BLaER1 treated with 17β-estradiol and CSF1 and Interleukin-3, amounts not matched to agents 10 nM and 100 nM (cell line): ENCODE results near the gene DCX.
"Not testable (repeated sequence)": the region's sequence is repeated elsewhere in the genome, so short reads cannot be mapped to it uniquely, and the experiment has no call there.

Experiments
- H3K27ac ChIP-seq, 11 experiments: shearing (Covaris generic); formaldehyde crosslinking; 2 replicates each; pipeline ENCODE4 v1.8.1; 2022
- H3K27me3 ChIP-seq, 11 experiments: shearing (Covaris generic); formaldehyde crosslinking; 2 replicates each; pipeline ENCODE4 v1.8.1; 2022
- H3K36me3 ChIP-seq, 11 experiments: shearing (Covaris generic); formaldehyde crosslinking; 2 replicates each; pipeline ENCODE4 v1.8.1; 2022
- H3K4me1 ChIP-seq, 10 experiments: shearing (Covaris generic); formaldehyde crosslinking; 2 replicates each; pipeline ENCODE4 v1.8.1; 2022
- H3K4me2 ChIP-seq, 11 experiments: shearing (Covaris generic); formaldehyde crosslinking; 2 replicates each; pipeline ENCODE4 v1.8.1; 2022
- H3K4me3 ChIP-seq, 10 experiments: shearing (Covaris generic); formaldehyde crosslinking; 2 replicates each; pipeline ENCODE4 v1.8.1; 2022
- H3K9ac ChIP-seq, 11 experiments: shearing (Covaris generic); formaldehyde crosslinking; 2 replicates each; pipeline ENCODE4 v1.8.1; 2022
- H3K9me3 ChIP-seq, 11 experiments: shearing (Covaris generic); formaldehyde crosslinking; replicated peaks in 1 of 11; 2 replicates each; pipeline ENCODE4 v1.8.1; 2022
- H4K20me1 ChIP-seq, 11 experiments: shearing (Covaris generic); formaldehyde crosslinking; 2 replicates each; pipeline ENCODE4 v1.8.1; 2022
- Cebpa-rat ChIP-seq, 11 experiments: shearing (Covaris generic); IDR thresholded peaks; 2 replicates each; pipeline ENCODE4 v1.8.1; 2022

The DCX gene

GRCh38 chrX:111360839-111361238, 51.2 kb downstream of the DCX start:
- no peak overlapping the region for H3K9ac ChIP-seq
- H3K9me3 ChIP-seq, result peaks cover 0 to 19% (median 0%) of the 10 kb centered on the region in 11 experiments; a peak in 2 of 22 replicates
- H3K4me3 ChIP-seq, result no peak overlapping the region
- no peaks in the 10 kb centered on the region for H4K20me1 ChIP-seq
- H3K27ac ChIP-seq, result no peak overlapping the region
- no peaks in the 10 kb centered on the region for H3K36me3 ChIP-seq
- peaks cover 89 to 99% (median 93%) of the 10 kb centered on the region in 11 experiments for H3K27me3 ChIP-seq
- no peak for TF ChIP-seq Cebpa-rat (IDR thresholded peaks at IDR 0.05)
- H3K4me2 ChIP-seq, result no peak overlapping the region
- H3K4me1 ChIP-seq, result no peaks in the 10 kb centered on the region

GRCh38 chrX:111355523-111356115, 56.4 kb downstream of the DCX start:
- Histone ChIP-seq H4K20me1 (no peaks in the 10 kb centered on the region; a peak in 1 of 22 replicates), H3K9me3 (peaks cover 0 to 20% (median 0%) of the 10 kb centered on the region in 11 experiments; a peak in 2 of 22 replicates)
- TF ChIP-seq Cebpa-rat (IDR thresholded peaks at IDR 0.05), result no peak

DNA sequence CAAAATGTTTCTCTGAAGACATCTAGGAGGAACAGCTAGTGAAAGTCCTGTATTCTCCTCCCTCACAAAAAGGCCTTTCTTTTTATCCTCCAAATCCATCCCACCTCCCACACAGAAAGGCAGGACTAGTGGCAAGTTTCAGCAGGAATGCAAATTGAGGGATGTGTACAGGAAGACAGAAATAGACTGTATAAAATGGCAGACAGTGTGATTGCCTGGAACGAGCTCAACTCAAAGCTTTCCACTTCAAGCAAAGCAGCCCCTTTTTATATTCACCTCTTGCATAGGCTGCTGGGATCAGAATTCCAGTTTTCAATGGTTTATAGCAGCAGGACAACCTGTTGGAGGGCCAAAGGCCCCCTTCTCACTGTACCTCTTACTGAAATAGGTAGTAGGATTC, 57.5 kb downstream of the DCX start:
- Histone ChIP-seq H3K4me3 (no peak overlapping the region), H3K36me3 (no peaks in the 10 kb centered on the region), H4K20me1 (no peaks in the 10 kb centered on the region; a peak in 1 of 22 replicates), H3K9me3 (peaks cover 0 to 20% (median 0%) of the 10 kb centered on the region in 11 experiments; a peak in 2 of 22 replicates), H3K4me1 (no peaks in the 10 kb centered on the region), H3K4me2 (no peak overlapping the region), H3K9ac (no peak overlapping the region), H3K27ac (no peak overlapping the region), H3K27me3 (peaks cover 89 to 100% (median 98%) of the 10 kb centered on the region in 11 experiments)
- no peak for TF ChIP-seq Cebpa-rat (IDR thresholded peaks at IDR 0.05)

More at GRCh38 chrX:111355523-111356115, 56.4 kb downstream of the DCX start:
- Histone ChIP-seq H3K4me3 (no peak overlapping the region), H3K27ac (no peak overlapping the region), H3K4me2 (no peak overlapping the region), H3K9ac (no peak overlapping the region), H3K27me3 (peaks cover 89 to 100% (median 97%) of the 10 kb centered on the region in 11 experiments), H3K36me3 (no peaks in the 10 kb centered on the region), H3K4me1 (no peaks in the 10 kb centered on the region)

DNA sequence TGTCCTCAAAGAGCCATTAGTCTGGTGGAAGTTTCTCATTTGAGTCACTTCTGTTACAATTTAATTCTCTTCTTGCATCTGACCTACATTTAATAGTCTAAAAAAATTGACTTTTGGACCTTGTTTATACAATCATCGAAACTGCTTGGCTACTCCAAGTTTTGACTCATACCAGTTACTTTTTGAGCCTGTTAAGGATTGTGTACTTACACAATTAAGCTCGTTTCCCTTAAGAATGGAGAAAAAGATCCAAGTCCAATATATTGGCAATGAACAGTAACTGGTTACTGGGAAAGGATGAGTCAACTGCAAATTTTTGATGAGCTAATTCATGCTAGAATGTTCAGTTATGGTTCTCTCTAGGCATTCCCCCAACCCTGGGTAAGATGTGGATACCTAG, 58.2 kb downstream of the DCX start:
- TF ChIP-seq Cebpa-rat (IDR thresholded peaks at IDR 0.05), result no peak
- no peak overlapping the region for H3K9ac ChIP-seq
- no peaks in the 10 kb centered on the region for H3K4me1 ChIP-seq
- no peak overlapping the region for H3K27ac ChIP-seq
- peaks cover 0 to 20% (median 0%) of the 10 kb centered on the region in 11 experiments; a peak in 2 of 22 replicates for H3K9me3 ChIP-seq
- no peaks in the 10 kb centered on the region for H3K36me3 ChIP-seq
- H3K27me3 ChIP-seq, result peaks cover 90 to 100% (median 99%) of the 10 kb centered on the region in 11 experiments
- no peak overlapping the region for H3K4me2 ChIP-seq
- no peak overlapping the region for H3K4me3 ChIP-seq
- no peaks in the 10 kb centered on the region; a peak in 2 of 22 replicates for H4K20me1 ChIP-seq

GRCh38 chrX:111352424-111352823, 59.6 kb downstream of the DCX start:
- Histone ChIP-seq H3K4me3 (no peak overlapping the region), H3K27ac (no peak overlapping the region), H3K4me2 (no peak overlapping the region), H3K36me3 (no peaks in the 10 kb centered on the region), H3K9me3 (peaks cover 0 to 16% (median 0%) of the 10 kb centered on the region in 11 experiments; a peak in 3 of 22 replicates), H3K27me3 (peaks cover 86 to 100% (median 100%) of the 10 kb centered on the region in 11 experiments), H3K9ac (no peak overlapping the region), H3K4me1 (no peaks in the 10 kb centered on the region), H4K20me1 (no peaks in the 10 kb centered on the region; a peak in 3 of 22 replicates)
- TF ChIP-seq Cebpa-rat (IDR thresholded peaks at IDR 0.05), result no peak

DNA sequence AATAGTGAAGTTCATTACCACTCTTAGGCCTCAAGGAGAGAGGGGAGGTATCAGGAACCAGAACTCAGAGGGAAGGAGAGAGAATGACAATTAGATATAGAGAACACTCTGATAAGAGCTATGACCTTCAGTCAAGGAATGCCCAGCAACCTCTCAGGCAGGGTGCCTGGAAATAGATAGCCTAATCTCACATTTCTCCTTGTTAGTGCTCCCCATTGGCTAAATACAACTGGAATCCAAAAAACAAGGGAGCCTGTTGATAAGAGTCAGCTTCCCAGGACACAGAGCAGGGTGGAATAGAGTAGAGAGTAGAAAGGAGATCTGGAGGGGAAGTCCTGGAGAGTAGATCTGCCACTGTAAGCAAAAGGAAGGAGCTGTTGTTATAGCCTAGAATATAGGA, 62.1 kb downstream of the DCX start:
- H3K4me3 ChIP-seq, result no peak overlapping the region
- TF ChIP-seq Cebpa-rat (IDR thresholded peaks at IDR 0.05), result no peak
- no peaks in the 10 kb centered on the region for H3K4me1 ChIP-seq
- no peak overlapping the region for H3K9ac ChIP-seq
- no peaks in the 10 kb centered on the region for H3K36me3 ChIP-seq
- peaks cover 0 to 9% (median 5%) of the 10 kb centered on the region in 11 experiments; a peak in 9 of 22 replicates for H3K9me3 ChIP-seq
- H3K4me2 ChIP-seq, result no peak overlapping the region
- no peak overlapping the region for H3K27ac ChIP-seq
- peaks cover 67 to 99% (median 94%) of the 10 kb centered on the region in 11 experiments for H3K27me3 ChIP-seq
- H4K20me1 ChIP-seq, result no peaks in the 10 kb centered on the region; a peak in 3 of 22 replicates

DNA sequence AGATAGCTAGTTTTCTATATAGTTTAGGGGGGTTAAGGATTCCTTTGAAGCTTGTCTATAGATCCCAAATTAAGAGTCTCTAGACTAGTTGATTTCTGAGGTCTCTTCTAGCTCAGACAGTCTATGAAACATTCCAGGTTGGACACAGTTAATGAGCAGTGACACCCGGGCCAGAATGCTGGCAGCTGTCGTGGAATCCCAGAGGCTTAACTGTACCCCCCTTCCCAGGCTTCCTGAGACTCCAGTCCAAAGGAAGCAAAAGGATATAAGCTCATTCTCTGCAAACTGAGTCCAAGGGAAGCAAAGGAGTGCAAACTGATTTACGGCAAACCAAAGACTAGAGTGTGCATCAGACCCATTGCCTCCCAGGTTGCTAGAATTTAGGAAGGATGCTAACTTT, 62.9 kb downstream of the DCX start:
- H3K4me3 ChIP-seq, result no peak overlapping the region
- no peak for TF ChIP-seq Cebpa-rat (IDR thresholded peaks at IDR 0.05)
- no peaks in the 10 kb centered on the region for H3K4me1 ChIP-seq

DNA sequence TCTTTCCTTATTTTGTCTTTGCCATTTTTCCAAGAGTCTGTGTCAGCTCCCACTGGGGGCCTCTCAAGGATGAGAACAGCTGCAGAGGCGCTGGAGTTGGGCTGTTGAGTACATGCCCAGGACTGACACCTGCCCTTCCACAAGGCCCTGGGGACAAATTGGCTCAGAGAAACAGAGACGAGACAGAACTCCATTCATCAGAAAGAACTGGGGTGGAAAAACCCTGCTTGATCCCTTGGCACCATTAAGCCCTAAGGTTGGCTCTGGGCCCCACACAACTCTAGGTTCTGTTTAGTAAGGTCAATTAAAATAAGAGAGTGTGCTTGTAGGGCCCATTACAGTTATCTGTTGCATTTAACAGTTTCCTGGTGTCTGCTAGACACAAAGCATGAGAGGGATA, 63.6 kb downstream of the DCX start:
- Histone ChIP-seq H3K36me3 (no peaks in the 10 kb centered on the region), H3K4me3 (no peak overlapping the region), H3K9me3 (peaks cover 0 to 9% (median 5%) of the 10 kb centered on the region in 11 experiments; a peak in 9 of 22 replicates), H3K27ac (no peak overlapping the region), H4K20me1 (no peaks in the 10 kb centered on the region; a peak in 3 of 22 replicates), H3K27me3 (peaks cover 63 to 99% (median 94%) of the 10 kb centered on the region in 11 experiments), H3K9ac (no peak overlapping the region), H3K4me2 (no peak overlapping the region), H3K4me1 (no peaks in the 10 kb centered on the region)
- no peak for TF ChIP-seq Cebpa-rat (IDR thresholded peaks at IDR 0.05)

More for the DNA sequence above, 62.9 kb downstream of the DCX start:
- no peaks in the 10 kb centered on the region; a peak in 3 of 22 replicates for H4K20me1 ChIP-seq
- no peak overlapping the region for H3K27ac ChIP-seq
- peaks cover 0 to 9% (median 5%) of the 10 kb centered on the region in 11 experiments; a peak in 9 of 22 replicates for H3K9me3 ChIP-seq
- H3K9ac ChIP-seq, result no peak overlapping the region
- H3K27me3 ChIP-seq, result peaks cover 63 to 99% (median 94%) of the 10 kb centered on the region in 11 experiments
- no peaks in the 10 kb centered on the region for H3K36me3 ChIP-seq
- no peak overlapping the region for H3K4me2 ChIP-seq

- not testable (repeated sequence) for H3K4me3 ChIP-seq
- H3K27me3 ChIP-seq, result peaks cover 52 to 94% (median 92%) of the 10 kb centered on the region in 11 experiments
Observed at GRCh38 chrX:111346150-111346549, 65.8 kb downstream of the DCX start.

More at GRCh38 chrX:111346150-111346549, 65.8 kb downstream of the DCX start:
- H3K9ac ChIP-seq, H3K36me3 ChIP-seq, H3K4me2 ChIP-seq, H3K27ac ChIP-seq, H3K9me3 ChIP-seq, H3K4me1 ChIP-seq, H4K20me1 ChIP-seq: not testable (repeated sequence)
